A549 (cell line): ENCODE results near the gene FAM174B.

Source experiments
- CBX2 ChIP-seq: fragments of 200-600 bp; sonication (generic); IDR thresholded peaks from 2 replicates; pipeline ENCODE4 v1.6.1; 2016; ENCODE audit warnings: low read depth, mild to moderate bottlenecking, borderline replicate concordance
- CTCF ChIP-seq: fragments of >200 bp; sonication (Bioruptor Twin); formaldehyde crosslinking; IDR thresholded peaks from 3 replicates; pipeline ENCODE4 v1.5.1; 2016
- KDM1A ChIP-seq: fragments of 200-600 bp; sonication (generic); IDR thresholded peaks from 2 replicates; pipeline ENCODE4 v1.6.1; 2016; ENCODE audit warnings: low read depth, mild to moderate bottlenecking
- REST ChIP-seq: fragments of 200-600 bp; sonication (generic); IDR thresholded peaks from 2 replicates; pipeline ENCODE4 v1.6.1; 2016; ENCODE audit warnings: antibody characterized with exemption, mild to moderate bottlenecking, moderate library complexity

DNA sequence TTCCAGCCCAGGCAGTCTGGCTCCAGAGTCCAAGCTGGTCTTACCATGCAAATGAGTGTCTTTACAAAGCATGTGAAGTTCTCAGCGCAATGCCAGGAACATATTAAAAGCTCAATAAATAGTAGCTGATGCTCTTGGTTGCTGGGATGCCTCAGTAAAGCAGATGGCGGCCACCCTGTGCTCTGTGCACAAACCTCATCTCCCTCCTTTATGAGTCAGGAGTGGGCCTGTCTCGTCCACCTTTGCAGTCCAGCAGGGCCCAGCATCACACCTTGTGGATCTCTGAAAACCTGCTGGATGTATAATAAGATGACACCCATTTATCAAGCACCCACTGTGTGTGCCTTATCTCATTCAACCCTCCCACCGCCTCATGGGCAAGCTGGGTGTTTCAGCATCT is 42.7 kb downstream of the FAM174B start:
- TF ChIP-seq CBX2 (no peak), REST (no peak), KDM1A (no peak), CTCF (no peak)
